ENCODE data around the gene KCNIP4.

Gene KCNIP4

DNA sequence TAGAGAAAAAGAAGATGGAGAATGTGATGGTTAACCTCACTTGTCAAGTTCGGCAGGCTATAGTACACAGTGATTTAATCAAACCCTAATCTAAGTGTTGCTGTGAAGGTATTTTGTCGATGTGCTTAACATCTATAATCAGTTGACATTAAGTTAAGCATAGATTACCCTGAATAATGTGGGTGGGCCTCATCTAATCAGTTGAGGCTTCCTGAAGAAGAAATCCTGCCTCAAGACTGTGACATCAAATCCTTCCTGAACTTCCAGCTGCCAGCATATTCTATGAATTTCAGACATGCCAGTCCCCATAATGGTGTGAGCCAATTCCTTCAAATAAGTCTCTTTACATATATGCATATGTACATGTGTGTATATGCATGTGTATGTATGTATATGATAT, 1066.9 kb downstream of the KCNIP4 start:
- no peaks in the 10 kb centered on the region for H3K79me2 ChIP-seq (ENCODE audit: insufficient read depth, low read depth)
- H3K4me2 ChIP-seq: no peak overlapping the region
- H2AFZ ChIP-seq (ENCODE audit: low read depth): no peak overlapping the region
- no peaks in the 10 kb centered on the region for H3K4me1 ChIP-seq (ENCODE audit: low read depth, poor library complexity, severe bottlenecking)
- no peaks in the 10 kb centered on the region for H3K36me3 ChIP-seq (ENCODE audit: insufficient read depth)
- no peak overlapping the region for H3K4me3 ChIP-seq (IDR thresholded peaks at IDR 0.05; ENCODE audit: insufficient read depth, low read depth, low read length)
- TF ChIP-seq, protein P1, sequence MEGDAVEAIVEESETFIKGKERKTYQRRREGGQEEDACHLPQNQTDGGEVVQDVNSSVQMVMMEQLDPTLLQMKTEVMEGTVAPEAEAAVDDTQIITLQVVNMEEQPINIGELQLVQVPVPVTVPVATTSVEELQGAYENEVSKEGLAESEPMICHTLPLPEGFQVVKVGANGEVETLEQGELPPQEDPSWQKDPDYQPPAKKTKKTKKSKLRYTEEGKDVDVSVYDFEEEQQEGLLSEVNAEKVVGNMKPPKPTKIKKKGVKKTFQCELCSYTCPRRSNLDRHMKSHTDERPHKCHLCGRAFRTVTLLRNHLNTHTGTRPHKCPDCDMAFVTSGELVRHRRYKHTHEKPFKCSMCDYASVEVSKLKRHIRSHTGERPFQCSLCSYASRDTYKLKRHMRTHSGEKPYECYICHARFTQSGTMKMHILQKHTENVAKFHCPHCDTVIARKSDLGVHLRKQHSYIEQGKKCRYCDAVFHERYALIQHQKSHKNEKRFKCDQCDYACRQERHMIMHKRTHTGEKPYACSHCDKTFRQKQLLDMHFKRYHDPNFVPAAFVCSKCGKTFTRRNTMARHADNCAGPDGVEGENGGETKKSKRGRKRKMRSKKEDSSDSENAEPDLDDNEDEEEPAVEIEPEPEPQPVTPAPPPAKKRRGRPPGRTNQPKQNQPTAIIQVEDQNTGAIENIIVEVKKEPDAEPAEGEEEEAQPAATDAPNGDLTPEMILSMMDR (conservative IDR thresholded peaks at IDR 0.05; ENCODE audit: low read depth, low read length): no peak
- no peak overlapping the region for H3K27ac ChIP-seq
- no peak overlapping the region for H3K9ac ChIP-seq
- no peaks in the 10 kb centered on the region for H3K27me3 ChIP-seq (ENCODE audit: insufficient read depth, low read depth)
- no peaks in the 10 kb centered on the region for H4K20me1 ChIP-seq (ENCODE audit: insufficient read depth)

DNA sequence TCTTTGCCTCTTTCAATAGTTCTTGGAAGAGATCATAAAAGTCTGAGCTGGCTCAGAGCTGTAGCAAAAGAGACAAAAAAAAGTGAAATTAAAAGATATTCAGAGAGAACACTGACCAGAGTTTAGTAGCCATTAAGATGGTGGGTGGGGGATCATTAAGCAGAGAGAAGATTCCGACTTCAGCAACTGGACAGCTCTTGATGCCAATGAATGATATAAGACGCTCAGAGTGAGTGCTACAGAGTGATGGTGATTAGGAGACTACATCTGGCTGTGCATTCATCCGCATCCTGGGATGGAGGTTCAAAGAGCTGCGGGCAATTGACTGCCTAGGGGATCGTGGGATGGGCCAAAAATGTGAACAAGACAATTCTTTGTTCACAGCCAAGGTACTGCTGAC, 1069.8 kb downstream of the KCNIP4 start:
- Histone ChIP-seq H4K20me1 (ENCODE audit: insufficient read depth) (no peaks in the 10 kb centered on the region), H3K4me1 (ENCODE audit: low read depth, poor library complexity, severe bottlenecking) (no peaks in the 10 kb centered on the region), H3K36me3 (ENCODE audit: insufficient read depth) (no peaks in the 10 kb centered on the region), H3K4me3 (IDR thresholded peaks at IDR 0.05; ENCODE audit: insufficient read depth, low read depth, low read length) (no peak overlapping the region), H3K9ac (no peak overlapping the region), H2AFZ (ENCODE audit: low read depth) (no peak overlapping the region), H3K27ac (no peak overlapping the region), H3K79me2 (ENCODE audit: insufficient read depth, low read depth) (no peaks in the 10 kb centered on the region), H3K27me3 (ENCODE audit: insufficient read depth, low read depth) (no peaks in the 10 kb centered on the region), H3K4me2 (no peak overlapping the region)
- TF ChIP-seq, protein P1 (conservative IDR thresholded peaks at IDR 0.05; ENCODE audit: low read depth, low read length): no peak

DNA sequence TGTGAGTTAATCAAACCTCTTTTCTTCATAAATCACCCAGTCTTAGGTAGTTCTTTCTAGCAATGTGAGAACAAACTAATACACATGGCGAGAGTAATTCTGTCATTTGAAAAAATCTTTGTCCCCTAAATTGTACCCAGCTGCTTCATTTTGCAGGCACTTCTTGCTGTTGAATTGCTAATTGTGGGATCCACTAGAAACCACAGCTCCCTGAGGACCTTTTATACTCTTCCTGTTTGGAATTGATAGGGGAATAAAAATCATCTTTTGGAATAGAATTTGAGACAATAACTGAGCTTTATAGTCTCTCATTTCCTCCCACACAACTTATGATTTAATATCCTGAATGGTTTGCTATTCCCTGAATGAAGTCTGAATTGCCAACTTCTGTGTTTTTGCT, 1078.1 kb downstream of the KCNIP4 start:
- Histone ChIP-seq H3K27me3 (ENCODE audit: insufficient read depth, low read depth) (no peaks in the 10 kb centered on the region), H2AFZ (ENCODE audit: low read depth) (no peak overlapping the region), H3K4me3 (IDR thresholded peaks at IDR 0.05; ENCODE audit: insufficient read depth, low read depth, low read length) (no peak overlapping the region), H3K4me2 (no peak overlapping the region), H3K4me1 (ENCODE audit: low read depth, poor library complexity, severe bottlenecking) (no peaks in the 10 kb centered on the region), H3K9ac (no peak overlapping the region), H3K79me2 (ENCODE audit: insufficient read depth, low read depth) (no peaks in the 10 kb centered on the region), H4K20me1 (ENCODE audit: insufficient read depth) (no peaks in the 10 kb centered on the region), H3K27ac (no peak overlapping the region), H3K36me3 (ENCODE audit: insufficient read depth) (no peaks in the 10 kb centered on the region)
- TF ChIP-seq, protein P1 (conservative IDR thresholded peaks at IDR 0.05; ENCODE audit: low read depth, low read length): no peak

DNA sequence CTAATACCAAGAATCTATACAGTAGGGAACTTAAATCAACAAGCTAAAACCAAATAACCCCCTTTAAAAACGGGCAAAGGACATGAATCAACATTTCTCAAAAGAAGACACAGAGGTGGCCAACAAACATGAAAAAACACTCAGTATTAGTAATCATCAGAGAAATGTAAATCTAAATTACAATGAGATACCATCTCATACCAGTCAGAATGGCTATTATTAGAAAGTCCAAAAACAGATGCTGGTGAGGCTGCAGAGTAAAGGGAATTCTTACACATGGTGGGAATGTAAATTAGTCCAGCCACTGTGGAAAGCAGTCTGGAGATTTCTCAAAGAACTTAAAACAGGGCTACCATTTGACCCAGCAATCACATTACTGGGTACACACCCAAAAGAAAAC, 1080.5 kb downstream of the KCNIP4 start:
- Histone ChIP-seq H2AFZ (ENCODE audit: low read depth) (no peak overlapping the region), H3K27ac (no peak overlapping the region), H3K4me3 (IDR thresholded peaks at IDR 0.05; ENCODE audit: insufficient read depth, low read depth, low read length) (no peak overlapping the region), H3K36me3 (ENCODE audit: insufficient read depth) (no peaks in the 10 kb centered on the region), H3K79me2 (ENCODE audit: insufficient read depth, low read depth) (no peaks in the 10 kb centered on the region), H3K4me2 (no peak overlapping the region), H3K9ac (no peak overlapping the region), H4K20me1 (ENCODE audit: insufficient read depth) (no peaks in the 10 kb centered on the region), H3K27me3 (ENCODE audit: insufficient read depth, low read depth) (no peaks in the 10 kb centered on the region), H3K4me1 (ENCODE audit: low read depth, poor library complexity, severe bottlenecking) (no peaks in the 10 kb centered on the region)
- TF ChIP-seq, protein P1 (conservative IDR thresholded peaks at IDR 0.05; ENCODE audit: low read depth, low read length): no peak

All from KMS-11 (cell line).